HepG2 (cell line): Measurements from ENCODE around the gene STK24. TPM values are rescaled to one million over a fixed set of nuclear protein-coding genes. Genes with fewer than 3 reads are reported as not detected.
A peak's percentile ranks its signal among the peaks of the same experiment; 100 is the strongest.

Source experiments
- CHCHD3 ChIP-seq: sonication (generic); formaldehyde crosslinking; IDR thresholded peaks from 2 replicates; pipeline ENCODE4 v1.8.0; 2022; ENCODE audit warnings: mild to moderate bottlenecking, missing genetic modification reagents, moderate library complexity
- KAT2B ChIP-seq: fragments of 150-350 bp; IDR thresholded peaks from 2 replicates; pipeline ENCODE4 v1.6.1; 2014; ENCODE audit warnings: low read depth, low read length, borderline replicate concordance
- KDM5A ChIP-seq: fragments of 200-600 bp; sonication (generic); IDR thresholded peaks from 2 replicates; pipeline ENCODE4 v1.7.0; 2018; ENCODE audit warnings: antibody characterized with exemption, mild to moderate bottlenecking, low read length, borderline replicate concordance
- NRL ChIP-seq: sonication (generic); formaldehyde crosslinking; IDR thresholded peaks from 2 replicates; pipeline ENCODE4 v1.5.0; 2020; ENCODE audit warnings: missing genetic modification reagents, mild to moderate bottlenecking, moderate library complexity, borderline replicate concordance
- SMC3 ChIP-seq: IDR thresholded peaks from 2 replicates; pipeline ENCODE4 v1.6.1; 2011; ENCODE audit warnings: low read length, improper control_type of control experiment
- ZNF317 ChIP-seq: sonication (generic); formaldehyde crosslinking; IDR thresholded peaks from 2 replicates; pipeline ENCODE4 v1.5.0; 2020; ENCODE audit warnings: mild to moderate bottlenecking, missing genetic modification reagents
- ZNF383 ChIP-seq: sonication (generic); formaldehyde crosslinking; IDR thresholded peaks from 2 replicates; pipeline ENCODE4 v1.4.0; 2020; ENCODE audit warnings: missing genetic modification reagents, mild to moderate bottlenecking, borderline replicate concordance
- ZSCAN31 ChIP-seq: sonication (generic); formaldehyde crosslinking; IDR thresholded peaks from 2 replicates; pipeline ENCODE4 v1.5.0; 2020; ENCODE audit warnings: low read depth, mild to moderate bottlenecking, missing genetic modification reagents
- polyA plus RNA-seq, 8 experiments: library from polyadenylated mRNA; depleted of rRNA in 3 of 8; stranded (reverse) in 7 of 8; unstranded in 1 of 8; fragments of >200 nt; fragmentation: Illumina TruSeq in 4 of 8; extraction: Trizol in 4 of 8; gene quantifications; 2 replicates each; pipeline versions ENCODE4 v1.2.1 to v1.2.3, GENCODE V29; 2011 to 2016; ENCODE audit warnings: low read depth in 4 of 8, missing spikeins in 1 of 8, mixed read lengths in 1 of 8; ENCODE audit not compliant: insufficient read depth in 1 of 8
- total RNA-seq, 5 experiments: library from RNA; depleted of rRNA; stranded (reverse); fragments of >200 nt; fragmentation: Illumina TruSeq; extraction: Trizol; gene quantifications; 2 replicates each; pipeline ENCODE4 v1.2.3, GENCODE V29; 2016; ENCODE audit warnings: low read depth in 1 of 5
- TF ChIP-seq, protein P1 (sequence below): fragments of 450-650 bp; IDR thresholded peaks from 2 replicates; pipeline ENCODE4 v1.6.1; 2017; ENCODE audit warnings: mild to moderate bottlenecking
- TF ChIP-seq, protein P2 (sequence below): sonication (generic); formaldehyde crosslinking; IDR thresholded peaks from 2 replicates; pipeline ENCODE4 v1.8.0; 2022; ENCODE audit warnings: mild to moderate bottlenecking, missing genetic modification reagents
- TF ChIP-seq, protein P3 (sequence below): sonication (generic); formaldehyde crosslinking; IDR thresholded peaks from 2 replicates; pipeline ENCODE4 v1.5.0; 2020; ENCODE audit warnings: missing genetic modification reagents
- TF ChIP-seq, protein P4 (sequence below): sonication (generic); formaldehyde crosslinking; IDR thresholded peaks from 2 replicates; pipeline ENCODE4 v1.5.0; 2020; ENCODE audit warnings: mild to moderate bottlenecking, missing genetic modification reagents

Gene STK24
- total and polyA plus RNA-seq, 2 of the 13 experiments (the other 11 are each of a cell fraction or from before 2014, with no cell fraction given): 51.3 to 73.0 TPM

DNA sequence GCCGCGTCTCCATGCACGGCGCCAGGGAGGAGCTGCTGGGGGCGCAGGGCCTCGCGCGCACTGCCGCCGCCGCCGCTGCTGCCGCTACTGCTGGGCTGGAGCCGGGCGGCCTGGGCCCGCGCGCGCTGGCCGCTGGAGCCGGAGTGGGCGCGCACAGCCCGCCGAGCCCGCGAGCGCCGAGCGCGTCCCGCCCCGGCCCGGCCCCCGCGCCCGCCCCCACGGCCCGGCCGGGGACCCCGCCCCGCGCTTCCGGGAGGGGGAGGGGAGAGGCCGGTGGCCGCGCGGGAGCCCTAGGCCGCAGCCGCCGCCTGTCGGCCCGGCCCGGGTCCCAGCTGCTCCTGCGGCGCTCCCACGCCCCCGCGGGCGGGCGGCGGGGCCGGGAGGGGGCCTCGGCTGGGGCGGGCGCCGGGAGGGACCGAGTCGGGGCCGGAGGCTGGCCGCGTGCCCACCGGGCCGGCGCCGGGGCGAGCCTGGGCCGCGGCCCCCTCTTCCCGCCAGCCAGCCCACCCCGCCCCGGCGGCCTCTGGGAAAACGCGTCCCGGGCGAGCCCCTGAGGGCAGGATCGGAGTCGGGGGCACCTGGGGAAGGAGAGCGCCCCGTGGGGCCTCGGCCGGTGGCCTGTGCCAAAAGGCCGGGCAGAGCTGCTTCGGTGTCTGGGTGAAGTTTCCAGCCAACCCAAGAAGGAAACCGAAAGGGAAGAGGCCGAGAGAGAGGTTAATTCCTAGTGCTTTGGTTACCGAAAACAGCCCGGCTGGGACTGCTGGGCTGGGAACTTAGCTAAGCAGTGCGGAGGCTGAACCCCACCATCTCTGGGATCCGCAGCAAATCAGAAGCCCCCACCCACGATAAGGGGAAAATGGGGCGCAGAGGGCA is at the start of gene STK24 (continued):
- TF ChIP-seq, protein P1, sequence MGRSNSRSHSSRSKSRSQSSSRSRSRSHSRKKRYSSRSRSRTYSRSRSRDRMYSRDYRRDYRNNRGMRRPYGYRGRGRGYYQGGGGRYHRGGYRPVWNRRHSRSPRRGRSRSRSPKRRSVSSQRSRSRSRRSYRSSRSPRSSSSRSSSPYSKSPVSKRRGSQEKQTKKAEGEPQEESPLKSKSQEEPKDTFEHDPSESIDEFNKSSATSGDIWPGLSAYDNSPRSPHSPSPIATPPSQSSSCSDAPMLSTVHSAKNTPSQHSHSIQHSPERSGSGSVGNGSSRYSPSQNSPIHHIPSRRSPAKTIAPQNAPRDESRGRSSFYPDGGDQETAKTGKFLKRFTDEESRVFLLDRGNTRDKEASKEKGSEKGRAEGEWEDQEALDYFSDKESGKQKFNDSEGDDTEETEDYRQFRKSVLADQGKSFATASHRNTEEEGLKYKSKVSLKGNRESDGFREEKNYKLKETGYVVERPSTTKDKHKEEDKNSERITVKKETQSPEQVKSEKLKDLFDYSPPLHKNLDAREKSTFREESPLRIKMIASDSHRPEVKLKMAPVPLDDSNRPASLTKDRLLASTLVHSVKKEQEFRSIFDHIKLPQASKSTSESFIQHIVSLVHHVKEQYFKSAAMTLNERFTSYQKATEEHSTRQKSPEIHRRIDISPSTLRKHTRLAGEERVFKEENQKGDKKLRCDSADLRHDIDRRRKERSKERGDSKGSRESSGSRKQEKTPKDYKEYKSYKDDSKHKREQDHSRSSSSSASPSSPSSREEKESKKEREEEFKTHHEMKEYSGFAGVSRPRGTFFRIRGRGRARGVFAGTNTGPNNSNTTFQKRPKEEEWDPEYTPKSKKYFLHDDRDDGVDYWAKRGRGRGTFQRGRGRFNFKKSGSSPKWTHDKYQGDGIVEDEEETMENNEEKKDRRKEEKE: no peak
- TF ChIP-seq KDM5A: peak; percentile 19; the same call in 1 of the 2 replicates
- TF ChIP-seq ZSCAN31 (CRISPR knock-in tag): no peak
- peak; percentile 35; the same call in 1 of the 2 replicates for TF ChIP-seq NRL
- no peak for TF ChIP-seq ZNF317 (CRISPR knock-in tag)
- TF ChIP-seq ZNF383 (CRISPR knock-in tag): no peak
- TF ChIP-seq CHCHD3 (CRISPR knock-in tag): no peak
- TF ChIP-seq KAT2B: no peak
- no peak for TF ChIP-seq SMC3
- TF ChIP-seq, protein P2, sequence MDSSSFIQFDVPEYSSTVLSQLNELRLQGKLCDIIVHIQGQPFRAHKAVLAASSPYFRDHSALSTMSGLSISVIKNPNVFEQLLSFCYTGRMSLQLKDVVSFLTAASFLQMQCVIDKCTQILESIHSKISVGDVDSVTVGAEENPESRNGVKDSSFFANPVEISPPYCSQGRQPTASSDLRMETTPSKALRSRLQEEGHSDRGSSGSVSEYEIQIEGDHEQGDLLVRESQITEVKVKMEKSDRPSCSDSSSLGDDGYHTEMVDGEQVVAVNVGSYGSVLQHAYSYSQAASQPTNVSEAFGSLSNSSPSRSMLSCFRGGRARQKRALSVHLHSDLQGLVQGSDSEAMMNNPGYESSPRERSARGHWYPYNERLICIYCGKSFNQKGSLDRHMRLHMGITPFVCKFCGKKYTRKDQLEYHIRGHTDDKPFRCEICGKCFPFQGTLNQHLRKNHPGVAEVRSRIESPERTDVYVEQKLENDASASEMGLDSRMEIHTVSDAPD: no peak
- TF ChIP-seq, protein P3, sequence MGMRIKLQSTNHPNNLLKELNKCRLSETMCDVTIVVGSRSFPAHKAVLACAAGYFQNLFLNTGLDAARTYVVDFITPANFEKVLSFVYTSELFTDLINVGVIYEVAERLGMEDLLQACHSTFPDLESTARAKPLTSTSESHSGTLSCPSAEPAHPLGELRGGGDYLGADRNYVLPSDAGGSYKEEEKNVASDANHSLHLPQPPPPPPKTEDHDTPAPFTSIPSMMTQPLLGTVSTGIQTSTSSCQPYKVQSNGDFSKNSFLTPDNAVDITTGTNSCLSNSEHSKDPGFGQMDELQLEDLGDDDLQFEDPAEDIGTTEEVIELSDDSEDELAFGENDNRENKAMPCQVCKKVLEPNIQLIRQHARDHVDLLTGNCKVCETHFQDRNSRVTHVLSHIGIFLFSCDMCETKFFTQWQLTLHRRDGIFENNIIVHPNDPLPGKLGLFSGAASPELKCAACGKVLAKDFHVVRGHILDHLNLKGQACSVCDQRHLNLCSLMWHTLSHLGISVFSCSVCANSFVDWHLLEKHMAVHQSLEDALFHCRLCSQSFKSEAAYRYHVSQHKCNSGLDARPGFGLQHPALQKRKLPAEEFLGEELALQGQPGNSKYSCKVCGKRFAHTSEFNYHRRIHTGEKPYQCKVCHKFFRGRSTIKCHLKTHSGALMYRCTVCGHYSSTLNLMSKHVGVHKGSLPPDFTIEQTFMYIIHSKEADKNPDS: no peak
- TF ChIP-seq, protein P4, sequence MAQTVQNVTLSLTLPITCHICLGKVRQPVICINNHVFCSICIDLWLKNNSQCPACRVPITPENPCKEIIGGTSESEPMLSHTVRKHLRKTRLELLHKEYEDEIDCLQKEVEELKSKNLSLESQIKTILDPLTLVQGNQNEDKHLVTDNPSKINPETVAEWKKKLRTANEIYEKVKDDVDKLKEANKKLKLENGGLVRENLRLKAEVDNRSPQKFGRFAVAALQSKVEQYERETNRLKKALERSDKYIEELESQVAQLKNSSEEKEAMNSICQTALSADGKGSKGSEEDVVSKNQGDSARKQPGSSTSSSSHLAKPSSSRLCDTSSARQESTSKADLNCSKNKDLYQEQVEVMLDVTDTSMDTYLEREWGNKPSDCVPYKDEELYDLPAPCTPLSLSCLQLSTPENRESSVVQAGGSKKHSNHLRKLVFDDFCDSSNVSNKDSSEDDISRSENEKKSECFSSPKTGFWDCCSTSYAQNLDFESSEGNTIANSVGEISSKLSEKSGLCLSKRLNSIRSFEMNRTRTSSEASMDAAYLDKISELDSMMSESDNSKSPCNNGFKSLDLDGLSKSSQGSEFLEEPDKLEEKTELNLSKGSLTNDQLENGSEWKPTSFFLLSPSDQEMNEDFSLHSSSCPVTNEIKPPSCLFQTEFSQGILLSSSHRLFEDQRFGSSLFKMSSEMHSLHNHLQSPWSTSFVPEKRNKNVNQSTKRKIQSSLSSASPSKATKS (CRISPR knock-in tag): peak; percentile 27; the same call in 1 of the 2 replicates
